Islet precursor cell (in vitro differentiated cells): Measurements from ENCODE around the gene TEAD3.

Experiments used
- DNase-seq: peaks from one replicate; pipeline ENCODE4 v3.0.0-alpha.2; 2018

Gene TEAD3

GRCh38 chr6:35473850-35474130 is 23.1 kb downstream of the TEAD3 start:
- peak; percentile 52 for DNase-seq

GRCh38 chr6:35473075-35473849 is 23.6 kb downstream of the TEAD3 start:
- no peak for DNase-seq

- DNase-seq, result peak; percentile 51
Observed at GRCh38 chr6:35471836-35472345, 25.0 kb downstream of the TEAD3 start.

- no peak for DNase-seq
Observed at GRCh38 chr6:35470663-35471120, 26.2 kb downstream of the TEAD3 start.

GRCh38 chr6:35469751-35470662 is 26.9 kb downstream of the TEAD3 start:
- DNase-seq, result peak; percentile 52

GRCh38 chr6:35468980-35469750 is 27.7 kb downstream of the TEAD3 start:
- DNase-seq, result no peak

- peak; percentile 97 for DNase-seq
Observed at GRCh38 chr6:35468181-35468979, 28.5 kb downstream of the TEAD3 start, which contains the start of gene RPL10A. RPL10A (plus strand) TSS chr6:35468401; CDS start chr6:35468435, 34 bp downstream.

- no peak for DNase-seq
Observed at GRCh38 chr6:35465646-35466045, 31.2 kb downstream of the TEAD3 start.

GRCh38 chr6:35463292-35463691 is 33.6 kb downstream of the TEAD3 start:
- DNase-seq, result no peak

- no peak for DNase-seq
Observed at GRCh38 chr6:35461270-35461669, 35.6 kb downstream of the TEAD3 start.

GRCh38 chr6:35457907-35458306 is 39.0 kb downstream of the TEAD3 start:
- no peak for DNase-seq

- no peak for DNase-seq
Observed at GRCh38 chr6:35454391-35455110, 42.3 kb downstream of the TEAD3 start.

- no peak for DNase-seq
Observed at GRCh38 chr6:35453236-35453635, 43.6 kb downstream of the TEAD3 start.

GRCh38 chr6:35452183-35453090 is 44.4 kb downstream of the TEAD3 start, which contains the start of gene FANCE:
FANCE (plus strand) TSS chr6:35452338; CDS start chr6:35452546, 208 bp downstream.
- peak; percentile 99 for DNase-seq

- no peak for DNase-seq
Observed at GRCh38 chr6:35451354-35452182, 45.3 kb downstream of the TEAD3 start.

GRCh38 chr6:35449287-35449881 is 47.5 kb downstream of the TEAD3 start:
- DNase-seq, result peak; percentile 50

GRCh38 chr6:35448191-35448590 is 48.7 kb downstream of the TEAD3 start:
- DNase-seq, result no peak

- no peak for DNase-seq
Observed at GRCh38 chr6:35445691-35446090, 51.2 kb downstream of the TEAD3 start.
